Measurements from ENCODE around the gene CNP. TPM values are rescaled to one million over a fixed set of nuclear protein-coding genes. Genes with fewer than 3 reads are reported as not detected.

The CNP gene
- total RNA-seq, 4 donors from 2014 or later = 25.4 to 96.1 (median 55.2) TPM

GRCh38 chr17:41944943-41945342 is 21.7 kb upstream of the CNP start:
- TF ChIP-seq CTCF (IDR thresholded peaks at IDR 0.05; ENCODE audit: low read depth) = no peak

- no peak for TF ChIP-seq CTCF (IDR thresholded peaks at IDR 0.05; ENCODE audit: low read depth)
Measured at GRCh38 chr17:41948762-41949460, 17.7 kb upstream of the CNP start.

- no peak for TF ChIP-seq CTCF (IDR thresholded peaks at IDR 0.05; ENCODE audit: low read depth)
Measured at GRCh38 chr17:41956522-41956921, 10.1 kb upstream of the CNP start.

GRCh38 chr17:41957031-41957868 is 9.3 kb upstream of the CNP start:
- TF ChIP-seq CTCF (IDR thresholded peaks at IDR 0.05; ENCODE audit: low read depth) = no peak

- no peak for TF ChIP-seq CTCF (IDR thresholded peaks at IDR 0.05; ENCODE audit: low read depth)
Measured at GRCh38 chr17:41957869-41958439, 8.6 kb upstream of the CNP start.

GRCh38 chr17:41959030-41959335 is 7.6 kb upstream of the CNP start:
- no peak for TF ChIP-seq CTCF (IDR thresholded peaks at IDR 0.05; ENCODE audit: low read depth)

Data from subcutaneous adipose tissue (tissue), 4 donors.